Measurements from ENCODE around the gene RGS9BP. TPM values are rescaled to one million over a fixed set of nuclear protein-coding genes. Genes with fewer than 3 reads are reported as not detected.

Gene RGS9BP
- total RNA-seq, 1 donor from 2014 or later, result 0.29 TPM

DNA sequence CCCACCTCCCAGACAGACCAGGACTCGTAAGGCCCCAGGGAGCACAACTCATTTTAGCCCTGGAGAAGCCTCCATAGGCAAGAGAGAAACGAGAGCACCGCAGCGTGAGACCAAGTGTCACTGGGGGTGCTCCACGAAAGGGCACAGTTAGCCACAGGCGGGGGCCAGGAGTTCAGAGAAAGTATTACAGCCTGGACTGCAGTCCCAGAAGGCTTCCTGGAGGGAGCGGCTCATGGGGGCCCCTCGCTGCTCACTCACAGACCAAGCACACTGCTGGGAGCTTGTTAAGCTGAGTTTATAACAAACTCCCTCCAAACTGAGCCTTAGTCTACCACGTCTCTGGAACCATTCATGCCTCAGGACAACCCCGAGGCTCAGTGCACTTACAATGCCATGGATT, 17.1 kb upstream of the RGS9BP start:
- no peak for DNase-seq (ENCODE audit: low spot score in 2 of 2, unreplicated experiment in 2 of 2)
- no peaks in the 10 kb centered on the region for H3K9me3 Mint-ChIP-seq
- H3K27ac Mint-ChIP-seq, result peak overlapping the region; percentile 30
- TF ChIP-seq, protein P1, sequence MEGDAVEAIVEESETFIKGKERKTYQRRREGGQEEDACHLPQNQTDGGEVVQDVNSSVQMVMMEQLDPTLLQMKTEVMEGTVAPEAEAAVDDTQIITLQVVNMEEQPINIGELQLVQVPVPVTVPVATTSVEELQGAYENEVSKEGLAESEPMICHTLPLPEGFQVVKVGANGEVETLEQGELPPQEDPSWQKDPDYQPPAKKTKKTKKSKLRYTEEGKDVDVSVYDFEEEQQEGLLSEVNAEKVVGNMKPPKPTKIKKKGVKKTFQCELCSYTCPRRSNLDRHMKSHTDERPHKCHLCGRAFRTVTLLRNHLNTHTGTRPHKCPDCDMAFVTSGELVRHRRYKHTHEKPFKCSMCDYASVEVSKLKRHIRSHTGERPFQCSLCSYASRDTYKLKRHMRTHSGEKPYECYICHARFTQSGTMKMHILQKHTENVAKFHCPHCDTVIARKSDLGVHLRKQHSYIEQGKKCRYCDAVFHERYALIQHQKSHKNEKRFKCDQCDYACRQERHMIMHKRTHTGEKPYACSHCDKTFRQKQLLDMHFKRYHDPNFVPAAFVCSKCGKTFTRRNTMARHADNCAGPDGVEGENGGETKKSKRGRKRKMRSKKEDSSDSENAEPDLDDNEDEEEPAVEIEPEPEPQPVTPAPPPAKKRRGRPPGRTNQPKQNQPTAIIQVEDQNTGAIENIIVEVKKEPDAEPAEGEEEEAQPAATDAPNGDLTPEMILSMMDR (IDR thresholded peaks at IDR 0.05; ENCODE audit: unreplicated experiment), result no peak
- H3K27me3 Mint-ChIP-seq (ENCODE audit: low read depth), result no peaks in the 10 kb centered on the region
- no peaks in the 10 kb centered on the region for H3K4me1 Mint-ChIP-seq
- H3K36me3 Mint-ChIP-seq, result peaks cover 4% of the 10 kb centered on the region
- no peak overlapping the region for H3K4me3 Mint-ChIP-seq

DNA sequence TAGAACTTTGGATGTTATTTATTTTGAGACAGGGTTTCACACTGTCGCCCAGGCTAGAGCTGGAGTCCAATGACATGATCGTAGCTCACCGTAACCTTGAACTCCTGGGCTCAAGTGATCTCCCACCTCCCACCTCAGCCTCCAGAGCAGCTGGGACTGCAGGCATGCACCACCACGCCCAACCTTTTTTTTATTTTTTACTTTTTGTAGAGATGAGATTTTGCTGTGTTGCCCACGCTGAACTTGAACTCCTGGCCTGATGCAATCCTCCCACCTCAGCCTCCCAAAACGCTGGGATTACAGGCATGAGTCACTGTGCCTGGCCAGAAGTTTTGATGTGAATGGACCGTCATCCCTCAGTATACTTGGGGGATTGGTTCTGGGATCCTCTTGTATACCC, 14.3 kb upstream of the RGS9BP start:
- no peak overlapping the region for H3K27ac Mint-ChIP-seq
- H3K4me3 Mint-ChIP-seq, result no peak overlapping the region
- no peaks in the 10 kb centered on the region for H3K4me1 Mint-ChIP-seq
- H3K9me3 Mint-ChIP-seq, result no peaks in the 10 kb centered on the region
- peaks cover 4% of the 10 kb centered on the region for H3K36me3 Mint-ChIP-seq
- TF ChIP-seq, protein P1 (IDR thresholded peaks at IDR 0.05; ENCODE audit: unreplicated experiment), result no peak
- no peaks in the 10 kb centered on the region for H3K27me3 Mint-ChIP-seq (ENCODE audit: low read depth)
- no peak for DNase-seq (ENCODE audit: low spot score in 2 of 2, unreplicated experiment in 2 of 2)

DNA sequence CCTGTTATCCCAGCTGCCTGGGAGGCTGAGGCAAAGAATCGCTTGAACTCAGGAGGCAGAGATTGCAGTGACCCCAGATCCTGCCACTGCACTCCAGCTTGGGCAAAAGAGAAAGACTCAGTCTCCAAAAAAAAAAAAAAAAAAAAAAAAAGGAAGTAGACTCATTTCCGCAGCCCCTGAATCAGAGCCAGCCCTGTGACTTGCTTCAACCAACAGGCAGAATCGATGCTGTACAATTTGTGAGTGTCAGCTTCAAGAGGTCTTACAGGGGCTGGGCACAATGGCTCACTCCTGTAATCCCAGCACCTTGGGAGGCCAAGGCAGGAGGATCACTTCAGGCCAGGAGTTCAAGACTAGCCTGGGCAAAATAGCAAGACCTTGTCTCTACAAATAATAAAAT, 13.5 kb upstream of the RGS9BP start:
- Mint-ChIP-seq H3K4me3 (no peak overlapping the region), H3K36me3 (peaks cover 4% of the 10 kb centered on the region), H3K27ac (no peak overlapping the region), H3K9me3 (no peaks in the 10 kb centered on the region), H3K4me1 (no peaks in the 10 kb centered on the region), H3K27me3 (ENCODE audit: low read depth) (no peaks in the 10 kb centered on the region)
- TF ChIP-seq, protein P1 (IDR thresholded peaks at IDR 0.05; ENCODE audit: unreplicated experiment), result no peak
- DNase-seq (ENCODE audit: low spot score in 2 of 2, unreplicated experiment in 2 of 2), result no peak

DNA sequence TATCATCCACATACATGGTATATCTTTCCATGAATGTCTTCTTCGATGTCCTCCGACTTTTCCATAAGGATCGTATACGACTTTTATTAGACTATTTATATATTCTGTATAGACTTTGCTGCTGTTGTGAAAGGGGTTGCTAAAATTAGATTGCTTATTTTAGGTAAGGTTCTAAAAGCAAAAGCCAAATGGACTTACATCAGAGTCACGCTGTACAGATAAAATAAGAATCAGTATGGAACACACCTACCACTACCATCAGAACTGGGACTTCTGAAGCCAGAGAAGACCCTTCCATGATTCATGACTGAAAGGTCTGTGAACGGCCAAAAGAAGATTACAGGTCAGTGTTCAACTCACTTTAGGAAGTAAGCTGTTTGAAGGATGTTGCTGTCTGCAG, 9.6 kb upstream of the RGS9BP start:
- no peak overlapping the region for H3K27ac Mint-ChIP-seq

DNA sequence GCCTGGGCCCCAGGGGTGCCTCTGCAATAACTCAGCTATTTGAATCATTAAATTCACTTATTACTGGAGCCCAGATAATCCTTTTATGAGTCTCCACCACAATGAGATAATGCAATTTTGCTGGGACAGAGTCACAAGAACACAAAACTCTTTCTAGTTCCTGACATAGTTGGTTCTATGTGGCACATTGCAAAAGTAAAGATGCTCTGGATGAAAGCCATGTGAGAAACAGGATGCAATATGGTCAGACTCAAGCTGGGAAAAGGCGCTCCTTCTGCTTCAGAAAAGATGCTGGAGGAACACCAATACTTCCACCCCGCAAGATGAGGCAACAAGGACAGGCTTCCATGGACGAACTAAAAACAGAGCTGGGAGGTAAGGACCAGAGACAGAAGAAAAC, 6.3 kb upstream of the RGS9BP start:
- Mint-ChIP-seq H3K36me3 (peaks cover 4% of the 10 kb centered on the region), H3K27me3 (ENCODE audit: low read depth) (no peaks in the 10 kb centered on the region), H3K27ac (no peak overlapping the region), H3K4me3 (no peak overlapping the region), H3K9me3 (no peaks in the 10 kb centered on the region), H3K4me1 (peaks cover 11% of the 10 kb centered on the region)
- TF ChIP-seq, protein P1 (IDR thresholded peaks at IDR 0.05; ENCODE audit: unreplicated experiment), result no peak
- DNase-seq (ENCODE audit: low spot score in 2 of 2, unreplicated experiment in 2 of 2), result no peak

More for the DNA sequence above, 9.6 kb upstream of the RGS9BP start:
- Mint-ChIP-seq H3K4me1 (peaks cover 2% of the 10 kb centered on the region), H3K9me3 (no peaks in the 10 kb centered on the region), H3K27me3 (ENCODE audit: low read depth) (no peaks in the 10 kb centered on the region), H3K4me3 (no peak overlapping the region), H3K36me3 (peaks cover 4% of the 10 kb centered on the region)
- TF ChIP-seq, protein P1 (IDR thresholded peaks at IDR 0.05; ENCODE audit: unreplicated experiment), result no peak
- DNase-seq (ENCODE audit: low spot score in 2 of 2, unreplicated experiment in 2 of 2), result no peak

All from mesothelial cell of epicardium (in vitro differentiated cells).